ENCODE results near the gene MAP9. TPM values are rescaled to one million over a fixed set of nuclear protein-coding genes. Genes with fewer than 3 reads are reported as not detected.

Gene MAP9
- total and polyA plus RNA-seq, 2 of the 4 experiments (the other 2 are of a cell fraction), result 4.0 to 6.6 TPM

- Histone ChIP-seq H4K91ac (ENCODE audit: insufficient read depth, low read depth, low read length) (no peak overlapping the region), H3K18ac (ENCODE audit: low read depth, low read length) (no peak overlapping the region), H3K36me3 (ENCODE audit: control insufficient read depth, insufficient read depth, low read length) (no peaks in the 10 kb centered on the region), H3K23ac (ENCODE audit: low read depth, low read length) (no peak overlapping the region), H3K4me2 (ENCODE audit: low read depth, low read length) (no peak overlapping the region), H3K79me1 (ENCODE audit: low read depth in 1 of 2, low read length in 2 of 2) (no peaks in the 10 kb centered on the region), H3K4ac (ENCODE audit: low read depth, low read length) (no peak overlapping the region), H3K14ac (replicated peaks; ENCODE audit: low read depth, low read length) (no peak overlapping the region), H2BK5ac (ENCODE audit: low read depth, low read length, poor library complexity, severe bottlenecking) (no peak overlapping the region), H2AK5ac (ENCODE audit: low read depth, low read length) (no peak overlapping the region), H3K56ac (ENCODE audit: extremely low read depth, insufficient read depth, low read length) (no peak overlapping the region), H3K9me1 (ENCODE audit: insufficient read depth, low read length) (no peaks in the 10 kb centered on the region), H3K27me3 (ENCODE audit: control insufficient read depth, insufficient read depth, low read length) (no peaks in the 10 kb centered on the region), H4K5ac (ENCODE audit: low read depth, low read length) (no peak overlapping the region), H3K27ac (ENCODE audit: insufficient read depth, low read length) (no peak overlapping the region), H3K9me3 (ENCODE audit: control insufficient read depth, insufficient read depth, low read length) (no peaks in the 10 kb centered on the region), H4K20me1 (ENCODE audit: insufficient read depth, low read length) (no peaks in the 10 kb centered on the region), H2BK120ac (ENCODE audit: low read depth, low read length) (no peak overlapping the region), H3K4me1 (ENCODE audit: control insufficient read depth, insufficient read depth, low read length) (no peaks in the 10 kb centered on the region), H2BK15ac (ENCODE audit: low read depth, low read length) (no peak overlapping the region), H2AK9ac (replicated peaks; ENCODE audit: low read depth, low read length, poor library complexity) (no peak overlapping the region), H3K9ac (ENCODE audit: low read depth, low read length) (no peak overlapping the region), H3K4me3 (ENCODE audit: insufficient read depth, low read depth, low read length) (no peak overlapping the region), H2AFZ (replicated peaks; ENCODE audit: low read length, poor library complexity) (no peak overlapping the region), H2BK20ac (ENCODE audit: low read depth, low read length) (no peak overlapping the region), H4K8ac (ENCODE audit: low read depth in 2 of 2, low read length in 2 of 2) (no peak overlapping the region)
- ATAC-seq (ENCODE audit: low read depth) (no peak), DNase-seq (no peak)
- CTCF ChIA-PET, result interaction anchor here (1.1 kb wide), 1 partner anchor 13 kb away, joined by 3 read pairs; no protein-coding TSS in a partner anchor
- in situ Hi-C loops (cut with MboI; ENCODE audit: low sequenced_read_pairs), result no loop called here
- intact Hi-C loops (cut with micrococcal nuclease), result no loop called here
- dilution Hi-C loops (cut with HindIII; ENCODE audit: low sequenced_read_pairs, unreplicated experiment), result no loop called here
- TF ChIP-seq CTCF (conservative IDR thresholded peaks at IDR 0.05; ENCODE audit: low read depth, low read length) (no peak), MAFK (IDR thresholded peaks at IDR 0.05; ENCODE audit: low read depth, low read length) (peak; percentile 95)
- no TSS peak for BruUV-seq (replicated peaks)
- 80% methylated on average over 2 of the region's 3 CpGs; no CpG with 5 or more reads in 1 of the 2 experiments for WGBS, 2 experiments (ENCODE audit: extremely low coverage in 2 of 2, insufficient read length in 1 of 2)
- POLR2A ChIA-PET (ENCODE audit: unreplicated experiment), result no interaction called here
Observed at GRCh38 chr4:155336242-155336641, 40.5 kb downstream of the MAP9 start.
